ENCODE measurements around the gene IGF2BP1.

The IGF2BP1 gene

GRCh38 chr17:49001671-49002070 is 4.5 kb downstream of the IGF2BP1 start:
- Histone ChIP-seq H3F3A (ENCODE audit: insufficient read depth) (no peaks in the 10 kb centered on the region), H3K27me3 (ENCODE audit: low read length) (no peaks in the 10 kb centered on the region), H2AFZ (ENCODE audit: low read depth, low read length, severe bottlenecking) (no peak overlapping the region), H3K9me3 (ENCODE audit: insufficient read depth, low read length) (no peaks in the 10 kb centered on the region), H3K27ac (ENCODE audit: low read depth, low read length) (no peak overlapping the region), H3K36me3 (ENCODE audit: low read length) (no peaks in the 10 kb centered on the region), H3K9ac (ENCODE audit: low read length) (no peak overlapping the region), H4K20me1 (ENCODE audit: low read depth, low read length) (no peaks in the 10 kb centered on the region), H3K4me2 (ENCODE audit: low read depth, low read length, poor library complexity, severe bottlenecking) (no peak overlapping the region), H3K9me2 (replicated peaks; ENCODE audit: insufficient read depth, low read length) (no peaks in the 10 kb centered on the region), H3K79me2 (ENCODE audit: insufficient read depth, low read length) (no peaks in the 10 kb centered on the region), H3K4me3 (ENCODE audit: insufficient read depth, low read length, poor library complexity, severe bottlenecking) (no peak overlapping the region)
- TF ChIP-seq, protein P1, sequence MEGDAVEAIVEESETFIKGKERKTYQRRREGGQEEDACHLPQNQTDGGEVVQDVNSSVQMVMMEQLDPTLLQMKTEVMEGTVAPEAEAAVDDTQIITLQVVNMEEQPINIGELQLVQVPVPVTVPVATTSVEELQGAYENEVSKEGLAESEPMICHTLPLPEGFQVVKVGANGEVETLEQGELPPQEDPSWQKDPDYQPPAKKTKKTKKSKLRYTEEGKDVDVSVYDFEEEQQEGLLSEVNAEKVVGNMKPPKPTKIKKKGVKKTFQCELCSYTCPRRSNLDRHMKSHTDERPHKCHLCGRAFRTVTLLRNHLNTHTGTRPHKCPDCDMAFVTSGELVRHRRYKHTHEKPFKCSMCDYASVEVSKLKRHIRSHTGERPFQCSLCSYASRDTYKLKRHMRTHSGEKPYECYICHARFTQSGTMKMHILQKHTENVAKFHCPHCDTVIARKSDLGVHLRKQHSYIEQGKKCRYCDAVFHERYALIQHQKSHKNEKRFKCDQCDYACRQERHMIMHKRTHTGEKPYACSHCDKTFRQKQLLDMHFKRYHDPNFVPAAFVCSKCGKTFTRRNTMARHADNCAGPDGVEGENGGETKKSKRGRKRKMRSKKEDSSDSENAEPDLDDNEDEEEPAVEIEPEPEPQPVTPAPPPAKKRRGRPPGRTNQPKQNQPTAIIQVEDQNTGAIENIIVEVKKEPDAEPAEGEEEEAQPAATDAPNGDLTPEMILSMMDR (IDR thresholded peaks at IDR 0.05; ENCODE audit: insufficient read depth, low read length, poor library complexity, severe bottlenecking), result no peak
- TF ChIP-seq EZH2phosphoT487 (conservative IDR thresholded peaks at IDR 0.05; ENCODE audit: low read length), result no peak

DNA sequence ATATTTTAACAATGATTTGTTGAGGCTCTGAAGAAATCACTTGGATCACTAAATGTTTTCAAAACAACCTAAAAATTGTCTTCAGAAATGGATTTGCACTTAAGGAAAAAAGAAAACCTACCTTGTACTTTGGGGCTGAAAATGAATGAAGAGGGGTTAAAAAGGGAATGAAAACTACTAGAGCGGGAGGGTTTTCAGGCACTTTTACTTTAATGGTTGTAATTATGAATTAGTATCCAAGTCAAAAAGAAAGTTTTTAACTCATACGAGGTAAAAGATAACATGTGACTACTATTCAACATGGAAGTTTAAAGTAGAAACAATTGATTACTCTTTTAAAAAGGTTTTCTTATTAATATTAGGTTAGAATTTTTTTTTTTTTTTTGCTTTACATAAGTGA is 5.1 kb downstream of the IGF2BP1 start:
- Histone ChIP-seq H3K79me2 (ENCODE audit: insufficient read depth, low read length) (no peaks in the 10 kb centered on the region), H3K9ac (ENCODE audit: low read length) (no peak overlapping the region), H3K27ac (ENCODE audit: low read depth, low read length) (no peak overlapping the region), H3F3A (ENCODE audit: insufficient read depth) (no peaks in the 10 kb centered on the region), H4K20me1 (ENCODE audit: low read depth, low read length) (no peaks in the 10 kb centered on the region), H3K27me3 (ENCODE audit: low read length) (no peaks in the 10 kb centered on the region), H3K4me2 (ENCODE audit: low read depth, low read length, poor library complexity, severe bottlenecking) (no peak overlapping the region), H2AFZ (ENCODE audit: low read depth, low read length, severe bottlenecking) (no peak overlapping the region), H3K36me3 (ENCODE audit: low read length) (no peaks in the 10 kb centered on the region), H3K9me3 (ENCODE audit: insufficient read depth, low read length) (no peaks in the 10 kb centered on the region), H3K4me3 (ENCODE audit: insufficient read depth, low read length, poor library complexity, severe bottlenecking) (no peak overlapping the region), H3K9me2 (replicated peaks; ENCODE audit: insufficient read depth, low read length) (no peaks in the 10 kb centered on the region)
- TF ChIP-seq EZH2phosphoT487 (conservative IDR thresholded peaks at IDR 0.05; ENCODE audit: low read length), result no peak
- TF ChIP-seq, protein P1 (IDR thresholded peaks at IDR 0.05; ENCODE audit: insufficient read depth, low read length, poor library complexity, severe bottlenecking), result no peak

GRCh38 chr17:49002766-49003165 is 5.6 kb downstream of the IGF2BP1 start:
- H3F3A ChIP-seq (ENCODE audit: insufficient read depth), result no peaks in the 10 kb centered on the region
- H3K9ac ChIP-seq (ENCODE audit: low read length), result no peak overlapping the region
- no peak for TF ChIP-seq EZH2phosphoT487 (conservative IDR thresholded peaks at IDR 0.05; ENCODE audit: low read length)
- TF ChIP-seq, protein P1 (IDR thresholded peaks at IDR 0.05; ENCODE audit: insufficient read depth, low read length, poor library complexity, severe bottlenecking), result no peak
- H3K4me3 ChIP-seq (ENCODE audit: insufficient read depth, low read length, poor library complexity, severe bottlenecking), result no peak overlapping the region
- no peak overlapping the region for H3K27ac ChIP-seq (ENCODE audit: low read depth, low read length)
- H4K20me1 ChIP-seq (ENCODE audit: low read depth, low read length), result no peaks in the 10 kb centered on the region
- no peaks in the 10 kb centered on the region for H3K9me3 ChIP-seq (ENCODE audit: insufficient read depth, low read length)
- H2AFZ ChIP-seq (ENCODE audit: low read depth, low read length, severe bottlenecking), result no peak overlapping the region
- no peaks in the 10 kb centered on the region for H3K79me2 ChIP-seq (ENCODE audit: insufficient read depth, low read length)
- H3K27me3 ChIP-seq (ENCODE audit: low read length), result no peaks in the 10 kb centered on the region
- no peaks in the 10 kb centered on the region for H3K36me3 ChIP-seq (ENCODE audit: low read length)
- H3K4me2 ChIP-seq (ENCODE audit: low read depth, low read length, poor library complexity, severe bottlenecking), result no peak overlapping the region
- no peaks in the 10 kb centered on the region for H3K9me2 ChIP-seq (replicated peaks; ENCODE audit: insufficient read depth, low read length)

Data from SU-DHL-6 (cell line).